ENCODE measurements around the gene CDK14.

CDK14 gene

GRCh38 chr7:91191771-91192170 lies 595.6 kb downstream of the CDK14 start:
- DNase-seq (ENCODE audit: low read depth in 2 of 2, low spot score in 1 of 2) = no peak

DNA sequence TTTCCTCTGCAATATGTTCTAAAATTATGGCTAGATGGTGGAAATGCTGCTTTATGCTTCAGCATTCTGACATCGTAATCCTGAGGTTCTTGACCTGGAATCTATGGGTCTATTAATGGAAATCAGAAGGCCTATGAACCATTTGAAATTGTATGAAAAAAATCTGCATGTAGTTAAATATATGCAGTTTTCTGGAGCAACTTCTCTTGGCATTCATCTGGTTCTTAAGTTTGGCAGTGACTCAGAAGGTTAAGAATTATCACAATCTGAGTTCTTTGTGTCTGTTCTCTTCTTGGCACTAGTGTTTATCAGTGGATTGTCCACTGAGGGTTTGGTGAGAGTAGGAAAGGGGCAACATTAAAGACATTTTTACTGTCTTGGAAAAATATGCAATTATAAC lies 597.0 kb downstream of the CDK14 start:
- no peak for DNase-seq (ENCODE audit: low read depth in 2 of 2, low spot score in 1 of 2)

DNA sequence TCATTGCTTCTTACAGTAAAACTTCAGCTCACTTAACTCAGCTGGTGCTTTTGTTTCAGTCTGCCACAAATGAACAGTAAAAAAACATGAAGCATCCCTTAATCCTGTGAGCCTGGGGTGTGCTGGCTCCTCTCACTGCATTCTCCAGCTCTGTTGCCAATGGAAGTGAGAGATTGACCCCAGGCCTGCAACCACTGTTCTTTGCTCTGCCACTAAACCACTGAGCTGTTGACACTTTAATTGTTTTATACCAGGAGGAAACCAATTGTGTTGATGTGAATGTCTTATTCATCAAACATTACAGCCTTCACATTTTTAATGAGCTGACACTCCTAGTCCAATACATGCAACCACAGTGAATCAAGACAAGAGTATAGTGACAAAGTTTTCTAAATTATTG lies 598.7 kb downstream of the CDK14 start:
- DNase-seq (ENCODE audit: low read depth in 2 of 2, low spot score in 1 of 2) = no peak

- no peak for DNase-seq (ENCODE audit: low read depth in 2 of 2, low spot score in 1 of 2)
Measured at GRCh38 chr7:91196058-91196457, 599.9 kb downstream of the CDK14 start.

GRCh38 chr7:91198371-91198770 lies 602.2 kb downstream of the CDK14 start:
- DNase-seq (ENCODE audit: low read depth in 2 of 2, low spot score in 1 of 2) = no peak

- no peak for DNase-seq (ENCODE audit: low read depth in 2 of 2, low spot score in 1 of 2)
Measured at GRCh38 chr7:91199601-91200000, 603.5 kb downstream of the CDK14 start.

- DNase-seq (ENCODE audit: low read depth in 2 of 2, low spot score in 1 of 2) = no peak
Measured at GRCh38 chr7:91201442-91202113, 605.5 kb downstream of the CDK14 start.

GRCh38 chr7:91206361-91206960 lies 610.3 kb downstream of the CDK14 start:
- DNase-seq (ENCODE audit: low read depth in 2 of 2, low spot score in 1 of 2) = no peak

DNA sequence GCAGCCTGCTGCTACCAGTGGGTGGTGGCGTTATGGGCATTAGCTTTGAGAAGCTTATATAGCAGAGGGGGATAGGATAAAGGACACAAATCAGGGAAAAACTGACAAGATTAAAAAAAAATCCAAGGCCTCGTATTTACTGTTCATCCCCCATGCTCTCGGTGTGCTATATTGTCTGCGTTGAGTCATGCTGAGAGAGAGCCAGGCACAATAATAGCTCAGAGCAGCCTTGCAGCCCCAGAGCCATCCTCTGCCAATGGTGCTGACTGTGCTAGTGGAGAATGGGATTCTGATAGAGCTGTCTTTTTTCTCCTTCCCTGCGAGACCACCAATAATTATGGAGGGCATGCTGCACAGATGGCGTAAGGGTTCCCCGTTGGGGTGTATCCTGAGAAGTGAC lies 616.5 kb downstream of the CDK14 start:
- no peak for DNase-seq (ENCODE audit: low read depth in 2 of 2, low spot score in 1 of 2)

DNA sequence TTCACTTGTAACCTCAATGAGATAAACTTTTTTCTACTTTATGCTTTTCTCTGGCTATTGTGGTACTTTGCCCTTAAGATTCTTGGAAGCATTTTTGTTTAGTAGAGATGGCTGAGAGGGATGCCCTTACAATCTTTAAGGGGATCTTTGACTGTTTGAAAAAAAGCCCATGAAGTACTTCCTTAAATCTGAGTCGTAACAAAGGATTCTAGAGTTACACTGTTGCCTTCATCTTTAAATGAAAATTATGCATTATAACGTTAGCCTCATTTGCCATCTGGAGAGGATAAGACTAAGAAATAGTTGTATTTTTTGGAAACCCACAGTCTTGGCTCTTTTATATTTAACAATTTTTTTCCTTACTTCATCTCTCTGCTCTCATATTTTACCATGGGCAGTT lies 630.3 kb downstream of the CDK14 start:
- no peak for DNase-seq (ENCODE audit: low read depth in 2 of 2, low spot score in 1 of 2)

GRCh38 chr7:91228327-91228726 lies 632.2 kb downstream of the CDK14 start:
- DNase-seq (ENCODE audit: low read depth in 2 of 2, low spot score in 1 of 2) = no peak

DNA sequence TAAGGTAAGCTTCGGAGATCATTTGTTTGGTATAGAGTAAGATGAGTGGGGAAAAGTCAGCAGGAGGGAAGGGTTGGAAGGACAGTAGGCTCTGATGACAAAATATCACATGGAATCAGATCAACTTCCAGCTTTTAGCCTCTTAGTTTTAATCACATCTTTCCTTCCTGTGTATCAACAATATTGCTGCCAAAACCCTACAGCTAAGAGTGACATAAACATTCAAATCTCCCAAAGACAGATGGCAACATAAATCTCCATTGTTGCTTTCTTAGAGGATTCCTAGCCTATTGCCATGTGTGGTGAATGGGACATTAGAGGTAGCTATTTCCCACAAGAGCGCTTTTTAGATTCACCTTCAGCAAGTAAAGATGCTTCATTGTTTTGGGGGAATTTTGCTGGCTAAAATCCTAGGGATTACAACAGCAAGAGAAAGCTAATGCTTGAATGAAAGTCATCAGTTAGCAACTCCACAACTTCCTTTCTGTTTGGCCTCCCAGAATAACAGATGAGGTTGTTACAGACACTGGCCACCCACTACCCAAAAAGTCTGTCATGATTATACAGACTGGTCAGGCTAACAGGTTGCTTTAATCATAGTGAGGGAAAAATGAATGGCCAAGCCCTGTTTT lies 632.9 kb downstream of the CDK14 start:
- no peak for DNase-seq (ENCODE audit: low read depth in 2 of 2, low spot score in 1 of 2)

DNA sequence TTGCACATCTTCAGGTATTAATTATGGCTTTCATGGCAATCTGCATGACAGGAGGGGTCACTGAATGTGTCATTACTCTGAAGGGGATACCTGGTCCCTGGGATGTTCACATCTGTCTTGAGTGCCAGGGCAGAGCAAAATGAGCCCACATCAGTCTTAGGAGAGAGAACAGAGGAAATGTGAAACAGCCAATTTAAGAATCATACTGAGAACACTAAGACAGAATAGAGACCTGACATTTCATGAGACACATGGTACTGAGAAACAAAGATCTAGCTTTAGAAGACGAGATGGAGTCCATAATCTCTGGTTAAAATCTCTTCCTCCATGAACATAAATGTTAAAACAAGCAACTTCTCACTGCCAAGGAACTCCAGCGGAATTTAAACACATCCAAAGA lies 634.0 kb downstream of the CDK14 start:
- DNase-seq (ENCODE audit: low read depth in 2 of 2, low spot score in 1 of 2) = no peak

GRCh38 chr7:91230503-91230902 lies 634.4 kb downstream of the CDK14 start:
- no peak for DNase-seq (ENCODE audit: low read depth in 2 of 2, low spot score in 1 of 2)

- DNase-seq (ENCODE audit: low read depth in 2 of 2, low spot score in 1 of 2) = no peak
Measured at GRCh38 chr7:91233212-91233611, 637.1 kb downstream of the CDK14 start.

- DNase-seq (ENCODE audit: low read depth in 2 of 2, low spot score in 1 of 2) = no peak
Measured at GRCh38 chr7:91235211-91235832, 639.2 kb downstream of the CDK14 start.

GRCh38 chr7:91239171-91239604 lies 643.1 kb downstream of the CDK14 start:
- DNase-seq (ENCODE audit: low read depth in 2 of 2, low spot score in 1 of 2) = no peak

GRCh38 chr7:91239772-91240171 lies 643.7 kb downstream of the CDK14 start:
- no peak for DNase-seq (ENCODE audit: low read depth in 2 of 2, low spot score in 1 of 2)

DNA sequence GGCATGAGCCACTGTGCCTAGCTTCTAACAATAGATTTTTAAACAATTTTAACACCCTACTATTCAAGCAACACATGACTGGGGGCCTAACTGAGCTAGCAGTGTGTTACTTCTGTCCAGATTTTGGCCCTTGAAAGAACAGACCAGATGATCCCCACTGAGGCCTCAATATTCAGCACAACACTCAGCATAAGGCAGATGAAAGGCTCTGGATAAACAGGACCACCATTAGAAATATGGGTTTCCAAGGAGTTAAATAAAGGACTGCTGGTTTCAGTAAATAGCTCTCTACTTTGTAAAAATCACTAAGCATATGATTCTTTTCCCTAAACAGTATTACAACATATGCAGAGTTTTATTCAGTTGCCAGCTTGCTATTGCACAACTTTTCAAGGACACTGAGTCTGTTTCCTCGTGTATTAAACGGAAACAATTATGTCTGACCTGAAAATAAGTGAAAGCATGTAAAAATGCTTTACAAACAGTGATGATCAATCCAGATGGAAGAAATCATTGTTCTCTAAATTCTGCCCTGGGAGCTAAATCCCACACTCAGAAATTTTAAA lies 644.3 kb downstream of the CDK14 start:
- no peak for DNase-seq (ENCODE audit: low read depth in 2 of 2, low spot score in 1 of 2)

- no peak for DNase-seq (ENCODE audit: low read depth in 2 of 2, low spot score in 1 of 2)
Measured at GRCh38 chr7:91242097-91242844, 646.1 kb downstream of the CDK14 start.
